HUES64 (cell line): ENCODE measurements around the gene CADM4.

Experiments
- H3K27ac ChIP-seq: 2 replicates; pipeline ENCODE4 v1.7.0; 2013; ENCODE audit warnings: low read depth, low read length, inconsistent platforms
- H3K27me3 ChIP-seq: 2 replicates; pipeline ENCODE4 v1.6.1; 2013; ENCODE audit warnings: mild to moderate bottlenecking, low read length; ENCODE audit not compliant: insufficient read depth
- H3K36me3 ChIP-seq: 2 replicates; pipeline ENCODE4 v1.6.1; 2013; ENCODE audit warnings: mild to moderate bottlenecking, low read length; ENCODE audit not compliant: insufficient read depth
- H3K4me1 ChIP-seq: 2 replicates; pipeline ENCODE4 v1.6.1; 2013; ENCODE audit warnings: mild to moderate bottlenecking, low read length, moderate library complexity; ENCODE audit not compliant: insufficient read depth
- H3K4me3 ChIP-seq: 2 replicates; pipeline ENCODE4 v1.5.1; 2013; ENCODE audit warnings: mild to moderate bottlenecking, low read length, moderate library complexity
- H3K9ac ChIP-seq: 2 replicates; pipeline ENCODE4 v1.6.1; 2013; ENCODE audit warnings: mild to moderate bottlenecking, low read depth, low read length
- H3K9me3 ChIP-seq: 2 replicates; pipeline ENCODE4 v1.6.1; 2013; ENCODE audit warnings: low read depth, low read length; ENCODE audit not compliant: insufficient read depth
- WGBS: fragments of 150-250, 120-280 bp; methylation state at CpG from one replicate; pipeline ENCODE4 v1.1.7; 2013; ENCODE audit warnings: missing lambda C conversion rate; 5-methylcytosine and 5-hydroxymethylcytosine counted together

Gene CADM4

DNA sequence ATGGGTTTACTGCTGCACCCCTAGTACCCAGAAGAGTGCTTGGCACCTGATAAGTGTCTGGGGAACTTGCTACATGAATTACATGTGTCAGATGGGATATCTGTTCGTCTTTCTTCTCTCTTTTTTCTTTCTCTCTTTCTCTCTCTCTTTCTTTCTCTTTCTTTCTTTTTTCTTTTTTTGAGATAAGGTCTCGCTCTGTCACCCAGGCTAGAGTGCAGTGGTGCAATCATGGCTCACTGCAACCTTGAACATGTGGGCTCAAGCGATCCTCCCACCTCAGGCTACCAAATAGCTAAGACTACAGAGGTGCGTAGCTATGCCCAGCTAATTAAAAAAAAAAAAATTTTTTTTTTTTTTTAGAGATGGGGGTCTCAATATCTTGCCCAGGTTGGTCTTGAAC is 6.1 kb downstream of the CADM4 start:
- Histone ChIP-seq H3K9me3 (no peaks in the 10 kb centered on the region), H3K4me3 (no peak overlapping the region), H3K27ac (no peak overlapping the region), H3K27me3 (peaks cover 22% of the 10 kb centered on the region), H3K36me3 (no peaks in the 10 kb centered on the region), H3K9ac (no peak overlapping the region), H3K4me1 (peaks cover 11% of the 10 kb centered on the region)
- 96% methylated on average over 3 of the region's 4 CpGs for WGBS

DNA sequence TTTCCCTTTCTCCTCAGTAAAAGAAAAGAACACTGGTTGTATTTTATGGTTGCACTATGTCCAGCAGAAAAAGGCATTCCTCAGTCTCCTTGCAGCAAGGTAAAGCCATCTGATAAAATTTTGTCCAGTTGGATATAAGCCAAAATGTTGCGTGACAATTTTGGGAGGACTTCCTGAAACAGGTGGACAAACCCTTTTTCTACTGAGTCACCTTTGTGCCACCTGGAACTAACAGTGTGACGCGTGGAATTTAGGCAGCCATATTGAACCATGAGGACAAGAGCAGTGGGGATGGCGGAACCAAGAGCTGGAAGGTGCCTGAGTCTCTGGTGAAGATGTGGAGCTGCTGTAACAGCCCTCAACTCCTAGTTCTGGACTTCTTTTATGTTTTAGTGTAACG is 8.2 kb downstream of the CADM4 start:
- H3K9ac ChIP-seq, result no peak overlapping the region
- no peaks in the 10 kb centered on the region for H3K9me3 ChIP-seq
- WGBS, result 86% methylated on average over 5 of the region's 5 CpGs
- peaks cover 3% of the 10 kb centered on the region; the same call in 1 of the 2 replicates for H3K27me3 ChIP-seq
- no peak overlapping the region for H3K4me3 ChIP-seq
- peaks cover 7% of the 10 kb centered on the region for H3K4me1 ChIP-seq
- 0 out of 2 replicates have a peak, but pooled peaks cover 2% of the 10 kb centered on the region for H3K36me3 ChIP-seq
- no peak overlapping the region for H3K27ac ChIP-seq

DNA sequence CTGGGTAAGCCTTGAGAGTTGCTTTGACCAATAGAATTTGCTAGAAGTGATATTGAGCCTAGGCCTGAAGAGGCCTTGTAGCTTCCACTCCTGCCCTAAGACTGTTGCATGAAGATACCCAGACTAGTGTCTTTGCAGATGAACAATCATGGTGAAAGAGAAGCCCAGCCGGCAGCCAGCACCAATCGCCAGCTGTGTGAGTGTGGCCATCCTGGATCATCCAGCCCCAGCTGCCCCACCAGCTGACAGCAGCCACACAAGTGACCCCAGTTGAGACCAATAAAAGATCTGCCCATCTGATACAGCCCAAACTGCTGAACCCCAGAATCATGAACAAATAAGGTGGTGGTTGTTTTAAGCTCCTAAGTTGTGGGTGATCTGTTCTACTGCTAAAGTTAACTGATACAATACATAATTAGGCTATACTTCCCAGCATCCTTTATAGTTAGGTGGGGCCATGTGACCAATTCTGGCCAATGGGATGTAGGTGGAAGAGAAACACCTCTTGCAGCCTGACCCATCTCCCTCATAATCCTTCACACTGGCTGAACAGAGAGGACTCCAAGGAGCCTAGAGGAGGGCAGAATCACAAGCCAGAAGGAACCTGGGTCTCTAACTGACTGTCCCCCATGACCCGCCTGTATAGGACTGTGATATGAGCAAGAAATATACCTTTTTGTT is 10.9 kb downstream of the CADM4 start:
- Histone ChIP-seq H3K27me3 (no peaks in the 10 kb centered on the region; the same call in 1 of the 2 replicates), H3K9me3 (no peaks in the 10 kb centered on the region), H3K4me3 (no peak overlapping the region), H3K9ac (no peak overlapping the region), H3K4me1 (peaks cover 3% of the 10 kb centered on the region), H3K27ac (no peak overlapping the region), H3K36me3 (peaks cover 2% of the 10 kb centered on the region; the same call in 1 of the 2 replicates)
- WGBS, result 92% methylated on average over 3 of the region's 3 CpGs

DNA sequence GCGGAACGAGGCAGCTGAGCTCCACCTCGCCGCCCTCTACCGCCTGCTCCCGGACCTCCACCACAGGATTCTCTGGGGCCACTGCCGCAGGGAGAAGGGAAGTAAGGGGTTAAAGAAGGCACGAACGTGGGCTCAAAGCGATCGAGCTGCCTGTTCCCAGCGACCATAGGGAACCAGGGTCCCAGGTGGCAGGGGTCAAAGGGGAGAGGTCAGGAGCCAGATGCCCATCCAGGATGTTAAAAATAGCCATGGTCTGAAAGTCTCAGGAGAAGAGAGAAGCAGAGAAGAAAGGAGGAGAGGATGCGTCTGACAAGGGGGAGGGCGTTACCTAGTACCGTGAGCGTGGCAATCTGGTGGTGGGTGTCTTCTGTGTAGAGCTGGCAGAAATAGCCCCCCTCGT is 12.8 kb downstream of the CADM4 start:
- WGBS, result 85% methylated on average over 17 of the region's 17 CpGs
- H3K27ac ChIP-seq, result no peak overlapping the region

DNA sequence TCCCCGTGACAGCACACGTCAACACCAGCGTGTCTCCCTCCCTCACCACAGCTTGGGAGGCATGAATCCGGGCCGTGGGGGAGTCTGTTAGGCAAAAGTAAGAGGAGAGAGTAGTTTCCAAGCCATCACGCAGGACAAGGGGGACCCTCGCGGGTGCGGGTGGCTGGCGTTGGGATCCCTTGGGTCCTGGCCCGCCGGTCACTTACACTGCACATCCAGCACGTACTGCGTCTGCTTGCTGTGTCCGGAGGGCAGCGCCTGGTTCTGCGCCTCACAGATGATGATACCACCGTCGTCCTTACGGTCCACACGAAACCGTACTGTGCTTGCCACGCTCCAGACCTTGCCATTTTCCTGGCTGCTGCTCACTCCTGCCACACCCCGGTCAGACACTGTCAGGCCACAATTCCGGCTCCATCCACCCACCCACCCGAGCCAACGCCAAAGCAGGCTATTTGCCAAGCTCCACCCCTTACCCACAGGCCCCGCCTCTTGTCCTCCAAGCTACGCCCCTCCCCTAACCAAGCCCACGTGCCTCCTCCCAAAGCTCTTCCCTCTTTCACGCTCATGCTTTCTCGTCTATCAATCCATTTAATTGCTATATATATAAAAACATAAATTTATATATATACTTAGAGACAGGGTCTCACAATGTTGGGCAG is 13.6 kb downstream of the CADM4 start:
- Histone ChIP-seq H3K36me3 (peaks cover 2% of the 10 kb centered on the region; the same call in 1 of the 2 replicates), H3K9ac (no peak overlapping the region), H3K4me3 (no peak overlapping the region), H3K9me3 (no peaks in the 10 kb centered on the region), H3K4me1 (peaks cover 3% of the 10 kb centered on the region), H3K27ac (no peak overlapping the region), H3K27me3 (no peaks in the 10 kb centered on the region; the same call in 1 of the 2 replicates)
- 84% methylated on average over 30 of the region's 32 CpGs for WGBS

More for the DNA sequence above, 12.8 kb downstream of the CADM4 start:
- Histone ChIP-seq H3K9me3 (no peaks in the 10 kb centered on the region), H3K27me3 (no peaks in the 10 kb centered on the region; the same call in 1 of the 2 replicates), H3K4me1 (peaks cover 3% of the 10 kb centered on the region), H3K4me3 (no peak overlapping the region), H3K9ac (no peak overlapping the region), H3K36me3 (peaks cover 2% of the 10 kb centered on the region; the same call in 1 of the 2 replicates)

DNA sequence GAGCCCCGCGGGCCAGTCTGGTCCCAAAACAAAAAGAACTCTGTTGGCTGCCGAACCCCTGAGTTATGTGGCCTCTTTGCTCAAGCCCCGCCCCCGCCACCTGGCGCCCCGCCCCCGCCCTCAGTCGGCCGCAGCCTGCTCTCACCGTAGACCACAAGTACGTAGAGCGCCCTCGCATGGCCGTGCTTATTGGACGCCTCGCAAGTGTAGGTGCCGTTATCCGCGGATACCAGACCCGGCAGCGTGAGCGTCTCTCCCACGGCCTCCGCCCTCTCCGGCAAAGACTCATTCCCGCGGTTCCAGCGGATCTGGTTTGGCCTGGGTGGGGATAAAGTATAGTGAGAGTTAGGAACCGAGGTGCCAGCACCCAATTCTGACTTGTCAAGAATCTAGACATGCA is 14.7 kb downstream of the CADM4 start:
- H3K4me3 ChIP-seq, result no peak overlapping the region
- no peaks in the 10 kb centered on the region; the same call in 1 of the 2 replicates for H3K27me3 ChIP-seq
- WGBS, result 23% methylated on average over 30 of the region's 30 CpGs
- H3K36me3 ChIP-seq, result peaks cover 2% of the 10 kb centered on the region; the same call in 1 of the 2 replicates
- no peaks in the 10 kb centered on the region for H3K9me3 ChIP-seq
- no peak overlapping the region for H3K9ac ChIP-seq
- no peak overlapping the region; the same call in 1 of the 2 replicates for H3K27ac ChIP-seq
- peaks cover 8% of the 10 kb centered on the region for H3K4me1 ChIP-seq

DNA sequence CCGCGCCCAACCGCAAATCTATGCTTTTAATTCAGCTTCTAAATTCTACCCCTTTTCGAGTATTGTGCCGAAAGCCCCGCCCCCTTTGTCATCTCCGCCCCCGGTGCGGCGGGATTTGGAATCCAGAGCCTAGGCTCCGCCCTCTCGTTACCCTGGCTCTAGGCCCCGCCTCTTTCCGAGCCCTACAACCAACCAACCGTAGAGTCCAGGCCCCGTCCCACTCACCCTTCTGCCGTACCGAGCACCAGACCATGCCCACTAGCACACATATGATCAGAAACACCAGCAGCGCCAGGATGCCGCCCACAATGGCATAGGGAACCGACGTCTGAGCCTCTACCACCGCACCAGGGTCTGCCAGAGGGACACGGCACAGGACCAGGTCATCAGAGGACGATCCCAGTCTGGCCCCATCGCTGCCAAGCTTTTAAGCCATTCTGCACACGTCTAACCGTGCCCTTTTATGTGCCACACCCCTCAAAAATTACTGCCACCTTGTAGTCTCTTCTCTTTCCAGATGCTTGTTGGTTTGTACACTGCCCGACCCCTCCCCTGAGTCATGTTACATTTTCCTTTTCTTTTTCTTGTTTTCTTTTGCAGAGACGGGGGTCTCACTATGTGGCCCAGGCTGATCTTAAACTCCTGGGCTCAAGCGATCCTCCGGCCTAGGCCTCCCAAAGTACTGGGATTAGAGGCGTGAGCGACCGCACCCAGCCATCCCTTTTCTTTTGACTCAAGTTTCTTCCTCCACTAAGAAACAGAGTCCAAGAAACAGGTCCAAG is 15.6 kb downstream of the CADM4 start:
- WGBS, result 92% methylated on average over 35 of the region's 35 CpGs
- H3K4me3 ChIP-seq, result no peak overlapping the region

DNA sequence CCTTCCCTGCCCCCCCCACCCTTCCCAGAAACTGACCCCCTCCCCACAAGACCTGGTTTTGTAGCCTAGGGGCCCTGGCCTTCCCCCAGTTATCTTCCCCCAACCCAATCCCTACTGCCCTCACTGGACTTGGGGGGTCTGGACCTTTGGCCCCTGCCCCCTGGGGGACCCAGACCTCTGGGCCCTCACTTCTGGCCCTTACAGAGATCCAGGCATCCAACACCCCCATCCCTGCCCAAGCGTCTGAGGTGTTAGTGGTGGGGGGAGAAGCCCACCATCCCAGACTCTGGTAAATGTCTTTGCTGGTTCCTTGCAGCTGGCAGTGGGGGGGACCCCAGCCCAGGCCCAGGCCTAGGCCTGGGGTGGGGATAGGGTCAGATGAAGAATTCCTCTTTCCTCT is 16.7 kb downstream of the CADM4 start:
- Histone ChIP-seq H3K36me3 (peaks cover 2% of the 10 kb centered on the region; the same call in 1 of the 2 replicates), H3K27me3 (no peaks in the 10 kb centered on the region; the same call in 1 of the 2 replicates), H3K4me1 (peaks cover 8% of the 10 kb centered on the region), H3K9me3 (no peaks in the 10 kb centered on the region), H3K27ac (no peak overlapping the region), H3K9ac (no peak overlapping the region), H3K4me3 (no peak overlapping the region)
- WGBS, result 86% methylated on average over 1 of the region's 1 CpG

More for the DNA sequence above, 15.6 kb downstream of the CADM4 start:
- no peak overlapping the region; the same call in 1 of the 2 replicates for H3K27ac ChIP-seq
- H3K27me3 ChIP-seq, result no peaks in the 10 kb centered on the region; the same call in 1 of the 2 replicates
- H3K36me3 ChIP-seq, result peaks cover 2% of the 10 kb centered on the region; the same call in 1 of the 2 replicates
- H3K4me1 ChIP-seq, result peaks cover 8% of the 10 kb centered on the region
- H3K9ac ChIP-seq, result no peak overlapping the region
- H3K9me3 ChIP-seq, result no peaks in the 10 kb centered on the region

DNA sequence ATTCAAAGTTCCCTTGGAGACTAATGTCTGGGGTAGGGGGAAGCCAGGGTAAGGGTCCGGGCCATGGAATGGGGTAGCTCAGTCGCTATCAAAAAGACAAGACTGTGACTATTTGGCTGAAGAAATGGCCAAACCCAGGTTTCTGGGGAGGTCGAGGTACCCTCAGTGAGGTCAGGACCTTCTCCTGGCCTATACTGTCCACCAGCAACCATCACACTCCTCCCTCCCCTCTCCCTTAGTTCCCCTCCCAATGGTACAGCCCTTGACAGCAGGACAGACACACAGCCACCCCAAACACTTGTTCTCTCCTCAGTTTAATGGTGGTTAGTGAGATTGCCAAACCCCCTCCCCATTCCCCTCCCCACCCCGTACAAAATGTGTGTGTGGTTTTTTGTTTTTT is 17.6 kb downstream of the CADM4 start:
- Histone ChIP-seq H3K36me3 (peaks cover 2% of the 10 kb centered on the region; the same call in 1 of the 2 replicates), H3K27me3 (no peaks in the 10 kb centered on the region; the same call in 1 of the 2 replicates), H3K27ac (no peak overlapping the region), H3K4me3 (no peak overlapping the region), H3K9ac (no peak overlapping the region), H3K4me1 (peaks cover 8% of the 10 kb centered on the region), H3K9me3 (no peaks in the 10 kb centered on the region)
- WGBS, result 78% methylated on average over 3 of the region's 4 CpGs

DNA sequence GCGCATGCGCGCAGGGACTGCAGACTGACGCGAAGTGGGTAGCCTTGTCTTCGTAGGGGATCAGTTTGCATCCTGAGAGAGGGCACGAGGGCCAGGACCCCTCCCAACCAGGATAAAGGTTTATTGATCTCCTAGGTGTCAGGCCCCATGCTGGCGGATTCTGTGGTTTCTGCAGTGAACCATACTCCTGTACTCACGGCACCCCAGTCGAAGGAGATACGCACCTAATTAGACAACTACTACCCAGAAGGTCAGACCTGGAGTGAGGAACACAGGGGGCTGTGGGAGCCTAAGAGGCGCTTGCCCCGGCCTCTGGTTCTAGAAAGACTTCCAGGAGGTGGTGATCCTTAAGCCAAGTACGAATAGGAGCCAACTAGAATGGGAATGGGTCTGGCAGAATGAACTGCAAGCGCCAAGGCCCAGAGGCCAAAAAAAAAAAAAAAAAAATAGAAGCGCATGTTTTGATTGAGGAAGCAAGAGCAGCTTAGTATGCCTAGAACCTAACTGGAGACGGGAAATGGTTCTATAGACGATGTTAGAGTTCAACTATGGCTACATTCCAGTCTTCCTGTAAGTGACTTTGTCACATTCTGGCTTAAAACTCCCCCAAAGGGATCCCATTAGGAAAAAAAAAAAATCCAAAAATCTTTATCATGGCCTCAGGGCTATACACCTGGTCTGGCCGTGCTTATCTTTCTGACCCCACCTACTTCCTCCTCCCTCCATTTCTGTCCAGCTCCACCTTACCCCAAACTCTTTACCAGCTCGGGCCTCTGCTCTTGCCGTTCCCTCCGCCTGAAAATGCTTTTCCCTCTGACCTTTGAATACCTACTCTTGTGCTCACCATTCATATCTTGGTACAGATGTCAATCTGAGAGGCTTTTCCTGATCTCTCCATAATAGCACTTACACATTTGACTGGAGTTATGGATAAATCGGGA is 19.3 kb downstream of the CADM4 start:
- Histone ChIP-seq H3K4me3 (peak overlapping the region; percentile 76), H3K9ac (peak overlapping the region; percentile 91; the same call in 1 of the 2 replicates), H3K36me3 (no peaks in the 10 kb centered on the region; the same call in 1 of the 2 replicates), H3K9me3 (no peaks in the 10 kb centered on the region), H3K27me3 (no peaks in the 10 kb centered on the region), H3K27ac (peak overlapping the region; percentile 95), H3K4me1 (peaks cover 8% of the 10 kb centered on the region)
- 53% methylated on average over 23 of the region's 23 CpGs for WGBS
